ENCODE results near the gene CDK15. TPM values are rescaled to one million over a fixed set of nuclear protein-coding genes. Genes with fewer than 3 reads are reported as not detected.
"Not testable (repeated sequence)": the region's sequence is repeated elsewhere in the genome, so short reads cannot be mapped to it uniquely, and the experiment has no call there.

Gene CDK15
- total RNA-seq, 1 donor = 3.5 TPM

DNA sequence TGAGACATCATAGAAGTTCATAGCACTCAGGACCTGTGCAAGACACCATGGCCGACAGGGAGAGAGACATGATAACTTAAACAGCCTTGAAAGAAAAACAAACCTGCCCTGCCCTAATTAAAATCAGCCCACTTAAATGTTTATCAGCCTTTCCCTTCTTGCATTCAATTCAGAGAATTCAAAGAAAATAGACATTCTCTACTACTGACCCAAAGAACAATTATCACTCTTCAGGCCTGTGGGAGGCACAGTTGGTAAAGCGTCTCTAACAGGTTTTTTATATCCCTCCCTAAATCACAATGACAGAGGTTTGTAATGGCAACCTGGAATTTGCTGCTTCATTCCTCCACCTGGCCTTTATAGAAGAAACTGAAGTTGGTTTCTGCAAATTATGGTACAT is 1.7 kb downstream of the CDK15 start:
- DNase-seq (ENCODE audit: low read depth) = no peak
- H3K4me3 ChIP-seq (ENCODE audit: low read depth, low read length) = peak overlapping the region; percentile 10
- TF ChIP-seq, protein P1, sequence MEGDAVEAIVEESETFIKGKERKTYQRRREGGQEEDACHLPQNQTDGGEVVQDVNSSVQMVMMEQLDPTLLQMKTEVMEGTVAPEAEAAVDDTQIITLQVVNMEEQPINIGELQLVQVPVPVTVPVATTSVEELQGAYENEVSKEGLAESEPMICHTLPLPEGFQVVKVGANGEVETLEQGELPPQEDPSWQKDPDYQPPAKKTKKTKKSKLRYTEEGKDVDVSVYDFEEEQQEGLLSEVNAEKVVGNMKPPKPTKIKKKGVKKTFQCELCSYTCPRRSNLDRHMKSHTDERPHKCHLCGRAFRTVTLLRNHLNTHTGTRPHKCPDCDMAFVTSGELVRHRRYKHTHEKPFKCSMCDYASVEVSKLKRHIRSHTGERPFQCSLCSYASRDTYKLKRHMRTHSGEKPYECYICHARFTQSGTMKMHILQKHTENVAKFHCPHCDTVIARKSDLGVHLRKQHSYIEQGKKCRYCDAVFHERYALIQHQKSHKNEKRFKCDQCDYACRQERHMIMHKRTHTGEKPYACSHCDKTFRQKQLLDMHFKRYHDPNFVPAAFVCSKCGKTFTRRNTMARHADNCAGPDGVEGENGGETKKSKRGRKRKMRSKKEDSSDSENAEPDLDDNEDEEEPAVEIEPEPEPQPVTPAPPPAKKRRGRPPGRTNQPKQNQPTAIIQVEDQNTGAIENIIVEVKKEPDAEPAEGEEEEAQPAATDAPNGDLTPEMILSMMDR (IDR thresholded peaks at IDR 0.05; ENCODE audit: insufficient read depth, low read depth, low read length) = no peak

DNA sequence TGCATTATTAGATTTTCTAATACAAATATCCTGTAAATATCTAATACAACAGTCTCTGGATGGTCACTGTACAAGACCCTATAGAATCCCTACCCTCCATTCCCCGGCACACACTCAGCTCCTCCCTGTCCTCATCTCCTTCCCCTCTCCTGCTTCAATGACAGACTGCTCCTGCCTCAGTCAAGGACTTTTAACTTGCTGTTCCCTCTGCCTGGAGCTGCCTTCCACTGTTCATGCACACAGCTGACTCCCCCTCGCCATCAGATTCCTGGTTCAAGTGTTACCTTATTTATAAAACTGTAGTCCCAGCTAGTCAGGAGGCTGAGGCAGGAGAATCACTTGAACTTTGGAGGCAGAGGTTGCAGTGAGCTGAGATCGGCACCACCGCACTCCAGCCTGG is 3.3 kb downstream of the CDK15 start:
- no peak overlapping the region for H3K4me3 ChIP-seq (ENCODE audit: low read depth, low read length)
- DNase-seq (ENCODE audit: low read depth) = no peak
- TF ChIP-seq, protein P1 (IDR thresholded peaks at IDR 0.05; ENCODE audit: insufficient read depth, low read depth, low read length) = no peak

DNA sequence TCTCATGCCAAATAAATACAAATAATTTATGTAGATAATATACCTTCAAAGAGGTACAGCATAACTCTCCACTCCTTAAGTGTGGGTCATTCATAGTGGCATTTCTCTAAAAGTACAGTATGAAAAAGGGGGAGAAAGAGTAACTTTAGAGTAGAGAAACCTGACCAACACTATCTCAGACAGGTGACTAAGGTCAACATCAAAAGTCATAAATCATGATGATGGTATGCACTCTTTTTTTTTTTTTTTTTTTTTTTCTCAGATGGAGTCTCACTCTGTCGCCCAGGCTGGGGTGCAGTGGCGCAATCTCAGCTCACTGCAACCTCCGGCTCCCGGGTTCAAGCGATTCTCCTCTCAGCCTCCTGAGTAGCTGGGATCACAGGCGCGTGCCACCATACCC is 4.3 kb downstream of the CDK15 start:
- not testable (repeated sequence) for H3K4me3 ChIP-seq (ENCODE audit: low read depth, low read length); DNase-seq (ENCODE audit: low read depth)

DNA sequence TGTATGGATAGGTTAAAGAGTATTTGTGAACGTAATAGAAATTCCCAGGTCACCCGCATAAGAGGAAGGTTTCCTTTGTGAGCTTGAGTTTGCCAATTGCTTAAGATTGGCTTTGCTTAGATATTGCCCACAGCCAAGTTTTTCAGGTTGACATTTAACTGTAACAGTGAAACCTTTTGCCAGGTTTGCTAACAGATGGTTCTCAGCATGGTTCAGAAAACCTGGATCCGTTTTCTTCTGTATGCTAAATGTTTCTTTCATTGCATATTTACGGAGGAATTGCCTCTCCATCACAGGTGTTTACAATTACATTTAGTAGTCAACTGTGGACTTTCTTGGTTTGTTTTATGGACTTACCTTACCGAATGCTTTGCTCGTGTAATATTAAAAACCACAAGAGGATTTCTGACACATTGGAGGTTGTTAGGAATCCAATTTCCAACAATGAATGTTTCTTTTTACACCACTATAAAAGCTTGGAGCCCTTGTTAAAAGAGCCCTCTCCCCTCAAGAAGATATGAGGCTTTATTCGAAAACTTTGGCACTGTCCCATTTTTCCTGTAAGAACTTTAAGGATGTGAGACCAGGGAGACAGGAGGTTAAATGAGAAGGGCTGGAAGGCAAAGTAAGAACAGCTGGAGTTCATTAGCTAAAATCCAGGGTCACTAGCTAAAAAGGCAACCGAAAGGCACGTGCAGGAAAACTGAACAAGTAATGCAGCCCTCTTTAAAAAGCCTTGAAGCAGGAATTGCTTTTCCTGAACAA is 7.8 kb downstream of the CDK15 start:
- H3K4me3 ChIP-seq (ENCODE audit: low read depth, low read length) = no peak overlapping the region
- DNase-seq (ENCODE audit: low read depth) = peak; percentile 62
- TF ChIP-seq, protein P1 (IDR thresholded peaks at IDR 0.05; ENCODE audit: insufficient read depth, low read depth, low read length) = no peak

DNA sequence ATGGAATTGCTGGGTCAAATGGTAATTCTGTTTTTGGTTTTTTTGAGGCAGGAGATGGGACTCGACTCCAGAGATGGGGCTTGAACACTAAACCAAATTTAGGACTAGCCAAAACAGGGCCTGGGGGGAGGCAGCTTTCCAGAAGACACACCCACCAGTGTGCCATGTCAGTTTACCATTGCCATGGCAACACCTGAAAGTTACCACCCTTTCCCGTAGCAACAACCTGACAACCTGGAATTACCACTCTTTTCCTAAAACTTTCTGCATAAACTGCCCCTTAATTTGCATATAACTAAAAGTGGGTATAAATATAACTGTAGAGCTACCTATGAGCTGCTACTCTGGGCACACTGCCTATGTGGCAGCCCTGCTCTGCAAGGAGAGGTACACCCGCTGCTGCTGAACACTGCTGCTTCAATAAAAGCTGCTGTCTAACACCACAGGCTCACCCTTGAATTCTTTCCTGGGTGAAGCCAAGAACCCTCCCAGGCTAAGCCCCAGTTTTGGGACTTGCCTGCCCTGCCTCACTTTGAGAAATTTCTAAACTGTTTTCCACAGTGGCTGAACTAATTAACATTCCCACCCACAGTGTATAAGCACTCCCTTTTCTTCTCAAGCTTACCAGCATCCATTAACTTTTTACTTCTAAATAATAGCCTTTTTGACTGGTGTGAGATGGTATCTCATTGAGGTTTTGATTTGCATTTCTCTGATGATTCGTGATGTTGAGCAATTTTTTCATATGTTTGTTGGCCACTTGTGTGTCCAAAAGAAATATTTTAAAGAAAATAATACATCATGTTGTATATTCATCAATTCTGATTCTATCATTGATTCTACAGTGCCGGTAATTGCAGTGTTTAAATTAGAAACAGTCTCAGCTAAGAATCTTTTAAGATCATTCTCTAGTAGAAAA is 10.6 kb downstream of the CDK15 start:
- H3K4me3 ChIP-seq (ENCODE audit: low read depth, low read length) = no peak overlapping the region
- DNase-seq (ENCODE audit: low read depth) = no peak
- TF ChIP-seq, protein P1 (IDR thresholded peaks at IDR 0.05; ENCODE audit: insufficient read depth, low read depth, low read length) = no peak

DNA sequence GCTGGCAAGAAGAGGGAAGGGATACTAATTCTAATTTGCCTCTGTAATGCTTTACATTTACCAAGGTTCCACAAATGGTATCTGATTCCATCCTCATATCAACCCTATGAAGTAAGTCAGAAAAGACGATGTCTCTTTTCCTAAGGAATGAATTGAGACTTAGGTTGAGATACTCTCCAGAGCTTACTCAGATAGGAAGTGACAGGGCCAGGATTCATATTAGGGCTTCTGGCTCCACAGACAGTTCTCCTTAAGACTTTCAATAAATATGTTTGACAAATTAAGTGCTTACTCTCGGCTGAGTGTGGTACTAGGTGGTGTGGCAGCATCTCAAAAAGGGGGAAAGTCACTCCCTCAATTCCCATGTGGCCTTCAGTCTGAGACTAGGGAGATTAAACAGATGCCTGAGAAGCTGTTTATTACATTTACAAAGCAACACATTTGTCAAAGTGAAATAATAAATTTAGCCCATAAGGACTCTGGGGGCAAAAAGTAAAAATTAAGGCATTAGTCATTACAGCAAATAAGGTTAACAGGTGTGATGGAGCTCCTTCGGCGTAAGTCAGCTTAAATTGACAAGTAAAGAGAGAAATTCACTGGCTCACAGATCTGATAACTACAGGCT is 14.2 kb downstream of the CDK15 start:
- no peak overlapping the region for H3K4me3 ChIP-seq (ENCODE audit: low read depth, low read length)
- no peak for DNase-seq (ENCODE audit: low read depth)
- TF ChIP-seq, protein P1 (IDR thresholded peaks at IDR 0.05; ENCODE audit: insufficient read depth, low read depth, low read length) = no peak

DNA sequence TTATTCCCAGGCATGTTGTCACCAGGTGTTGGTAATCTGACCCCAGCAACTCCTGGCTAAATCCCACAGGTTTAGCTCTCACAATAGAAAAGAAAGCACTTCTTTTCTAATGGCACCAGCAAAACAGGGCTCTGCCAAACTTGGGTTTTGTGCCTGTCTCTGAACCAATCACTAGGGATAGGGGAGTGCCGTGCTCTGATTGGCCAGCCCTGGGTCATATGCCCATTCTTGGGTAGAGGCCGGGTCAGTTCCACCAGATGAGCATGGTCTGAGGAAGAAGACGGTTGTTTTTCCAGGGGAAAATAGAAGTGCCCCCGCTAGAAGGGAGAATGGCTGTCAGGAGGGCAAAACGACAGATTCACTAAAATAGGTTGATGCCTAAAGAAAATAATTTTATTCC is 14.7 kb downstream of the CDK15 start:
- TF ChIP-seq, protein P1 (IDR thresholded peaks at IDR 0.05; ENCODE audit: insufficient read depth, low read depth, low read length) = no peak
- H3K4me3 ChIP-seq (ENCODE audit: low read depth, low read length) = no peak overlapping the region
- DNase-seq (ENCODE audit: low read depth) = no peak

All from fibroblast of villous mesenchyme (primary cell).